Measurements from ENCODE around the gene AOX1.
A peak's percentile ranks its signal among the peaks of the same experiment; 100 is the strongest.

DNA sequence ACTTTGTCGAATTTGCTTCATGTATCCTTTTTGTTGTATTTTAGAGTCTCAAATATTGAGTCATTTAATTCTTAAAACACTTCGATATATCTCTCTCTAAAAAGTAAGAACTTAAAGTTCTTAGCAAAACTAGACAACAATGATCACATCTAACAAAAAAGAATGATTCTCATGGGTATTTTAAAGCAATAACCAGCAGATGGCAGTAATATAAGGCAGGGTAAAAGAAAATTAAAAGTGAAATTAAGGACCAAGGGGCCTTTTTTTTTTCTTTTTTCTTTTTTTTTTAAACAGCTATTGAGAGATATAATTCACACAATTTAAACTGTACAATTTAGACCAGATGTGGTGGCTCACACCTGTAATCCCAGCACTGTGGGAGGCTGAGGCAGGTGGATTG, 9.9 kb upstream of the AOX1 start:
- TF ChIP-seq CTCF (conservative IDR thresholded peaks at IDR 0.05; ENCODE audit: low read length) (peak; percentile 53), EZH2phosphoT487 (IDR thresholded peaks at IDR 0.05; ENCODE audit: borderline replicate concordance) (no peak)

Data from Loucy (cell line).